ENCODE data around the gene GCN1.

GRCh38 chr12:120225200-120225558 is 30.7 kb upstream of the GCN1 start:
- TF ChIP-seq CTCF (IDR thresholded peaks at IDR 0.05) (no peak), POLR2A (IDR thresholded peaks at IDR 0.05) (no peak)
